SK-N-SH (cell line): ENCODE results near the gene TRIM54.

Experiments
- RAD21 ChIP-seq: IDR thresholded peaks from 2 replicates; pipeline ENCODE4 v1.6.1; 2012; ENCODE audit warnings: mild to moderate bottlenecking, low read length
- TF ChIP-seq, protein P1 (sequence below): fragments of 200-600 bp; sonication (generic); IDR thresholded peaks from 2 replicates; pipeline ENCODE4 v1.6.1; 2017; ENCODE audit warnings: antibody characterized with exemption, mild to moderate bottlenecking, moderate library complexity
- TF ChIP-seq, protein P2 (sequence below): IDR thresholded peaks from 2 replicates; pipeline ENCODE4 v1.6.1; 2012; ENCODE audit warnings: mild to moderate bottlenecking, low read depth, low read length, moderate library complexity

DNA sequence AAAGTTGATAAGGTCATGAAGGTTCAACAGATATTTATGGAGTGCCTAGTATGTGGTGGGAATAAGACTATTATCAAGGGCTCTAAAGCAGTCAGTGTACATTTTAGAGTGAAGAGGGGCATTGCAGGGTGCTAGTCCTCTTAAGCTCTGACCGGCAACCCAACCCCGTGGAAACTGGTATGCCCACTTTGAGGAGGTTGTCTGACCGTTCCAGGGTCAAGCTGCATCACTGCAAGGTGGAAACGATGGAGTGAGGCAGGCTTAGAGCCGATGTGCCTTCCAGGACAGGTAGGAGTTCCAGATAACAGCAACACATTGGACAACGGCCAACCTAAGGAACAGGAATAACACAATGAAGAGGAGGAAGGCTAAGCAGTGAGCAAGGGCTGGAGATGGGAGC, 27.4 kb downstream of the TRIM54 start:
- TF ChIP-seq, protein P1, sequence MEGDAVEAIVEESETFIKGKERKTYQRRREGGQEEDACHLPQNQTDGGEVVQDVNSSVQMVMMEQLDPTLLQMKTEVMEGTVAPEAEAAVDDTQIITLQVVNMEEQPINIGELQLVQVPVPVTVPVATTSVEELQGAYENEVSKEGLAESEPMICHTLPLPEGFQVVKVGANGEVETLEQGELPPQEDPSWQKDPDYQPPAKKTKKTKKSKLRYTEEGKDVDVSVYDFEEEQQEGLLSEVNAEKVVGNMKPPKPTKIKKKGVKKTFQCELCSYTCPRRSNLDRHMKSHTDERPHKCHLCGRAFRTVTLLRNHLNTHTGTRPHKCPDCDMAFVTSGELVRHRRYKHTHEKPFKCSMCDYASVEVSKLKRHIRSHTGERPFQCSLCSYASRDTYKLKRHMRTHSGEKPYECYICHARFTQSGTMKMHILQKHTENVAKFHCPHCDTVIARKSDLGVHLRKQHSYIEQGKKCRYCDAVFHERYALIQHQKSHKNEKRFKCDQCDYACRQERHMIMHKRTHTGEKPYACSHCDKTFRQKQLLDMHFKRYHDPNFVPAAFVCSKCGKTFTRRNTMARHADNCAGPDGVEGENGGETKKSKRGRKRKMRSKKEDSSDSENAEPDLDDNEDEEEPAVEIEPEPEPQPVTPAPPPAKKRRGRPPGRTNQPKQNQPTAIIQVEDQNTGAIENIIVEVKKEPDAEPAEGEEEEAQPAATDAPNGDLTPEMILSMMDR = no peak
- no peak for TF ChIP-seq RAD21
- TF ChIP-seq, protein P2, sequence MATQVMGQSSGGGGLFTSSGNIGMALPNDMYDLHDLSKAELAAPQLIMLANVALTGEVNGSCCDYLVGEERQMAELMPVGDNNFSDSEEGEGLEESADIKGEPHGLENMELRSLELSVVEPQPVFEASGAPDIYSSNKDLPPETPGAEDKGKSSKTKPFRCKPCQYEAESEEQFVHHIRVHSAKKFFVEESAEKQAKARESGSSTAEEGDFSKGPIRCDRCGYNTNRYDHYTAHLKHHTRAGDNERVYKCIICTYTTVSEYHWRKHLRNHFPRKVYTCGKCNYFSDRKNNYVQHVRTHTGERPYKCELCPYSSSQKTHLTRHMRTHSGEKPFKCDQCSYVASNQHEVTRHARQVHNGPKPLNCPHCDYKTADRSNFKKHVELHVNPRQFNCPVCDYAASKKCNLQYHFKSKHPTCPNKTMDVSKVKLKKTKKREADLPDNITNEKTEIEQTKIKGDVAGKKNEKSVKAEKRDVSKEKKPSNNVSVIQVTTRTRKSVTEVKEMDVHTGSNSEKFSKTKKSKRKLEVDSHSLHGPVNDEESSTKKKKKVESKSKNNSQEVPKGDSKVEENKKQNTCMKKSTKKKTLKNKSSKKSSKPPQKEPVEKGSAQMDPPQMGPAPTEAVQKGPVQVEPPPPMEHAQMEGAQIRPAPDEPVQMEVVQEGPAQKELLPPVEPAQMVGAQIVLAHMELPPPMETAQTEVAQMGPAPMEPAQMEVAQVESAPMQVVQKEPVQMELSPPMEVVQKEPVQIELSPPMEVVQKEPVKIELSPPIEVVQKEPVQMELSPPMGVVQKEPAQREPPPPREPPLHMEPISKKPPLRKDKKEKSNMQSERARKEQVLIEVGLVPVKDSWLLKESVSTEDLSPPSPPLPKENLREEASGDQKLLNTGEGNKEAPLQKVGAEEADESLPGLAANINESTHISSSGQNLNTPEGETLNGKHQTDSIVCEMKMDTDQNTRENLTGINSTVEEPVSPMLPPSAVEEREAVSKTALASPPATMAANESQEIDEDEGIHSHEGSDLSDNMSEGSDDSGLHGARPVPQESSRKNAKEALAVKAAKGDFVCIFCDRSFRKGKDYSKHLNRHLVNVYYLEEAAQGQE = no peak
